HEK293T (cell line): Measurements from ENCODE around the gene MTERF4.

Source experiments
- CTCF ChIA-PET: fragments of 350-600 bp; formaldehyde crosslinking; extraction: SDS; loops from one replicate; lab custom pipeline; 2021; ENCODE audit warnings: antibody characterized with exemption, inconsistent platforms; lab: Yijun Ruan, JAX
- POLR2A ChIA-PET: fragments of 350-600 bp; formaldehyde crosslinking; extraction: SDS; loops from one replicate; lab custom pipeline; 2020; ENCODE audit warnings: antibody characterized with exemption, inconsistent platforms; lab: Yijun Ruan, JAX
- DNase-seq: peaks from one replicate; pipeline ENCODE4 v3.0.0; 2012; ENCODE audit warnings: mixed read lengths; ENCODE audit errors: extremely low spot score
- ARNT ChIP-seq: fragments of 450-650 bp; IDR thresholded peaks from 2 replicates; pipeline ENCODE4 v1.6.1; 2017; ENCODE audit warnings: mild to moderate bottlenecking
- BHLHE40 ChIP-seq: fragments of 450-650 bp; IDR thresholded peaks from 2 replicates; pipeline ENCODE4 v1.6.1; 2016; ENCODE audit warnings: mild to moderate bottlenecking, moderate library complexity, borderline replicate concordance
- CTBP1 ChIP-seq: fragments of 450-650 bp; IDR thresholded peaks from 2 replicates; pipeline ENCODE4 v1.6.1; 2016; ENCODE audit warnings: borderline replicate concordance
- ELF4 ChIP-seq: fragments of 450-650 bp; IDR thresholded peaks from 2 replicates; pipeline ENCODE4 v1.6.1; 2017; ENCODE audit warnings: antibody characterized with exemption
- FOXA1 ChIP-seq: fragments of 450-650 bp; IDR thresholded peaks from 2 replicates; pipeline ENCODE4 v1.6.1; 2016; ENCODE audit warnings: mild to moderate bottlenecking
- FOXK2 ChIP-seq: fragments of 450-650 bp; IDR thresholded peaks from 2 replicates; pipeline ENCODE4 v1.6.1; 2016; ENCODE audit warnings: mild to moderate bottlenecking
- FOXM1 ChIP-seq: fragments of 450-650 bp; IDR thresholded peaks from 2 replicates; pipeline ENCODE4 v1.6.1; 2017; ENCODE audit warnings: mild to moderate bottlenecking, borderline replicate concordance
- HDGF ChIP-seq: fragments of 450-650 bp; IDR thresholded peaks from 2 replicates; pipeline ENCODE4 v1.6.1; 2017; ENCODE audit warnings: antibody characterized with exemption, borderline replicate concordance
- L3MBTL2 ChIP-seq: fragments of 450-650 bp; conservative IDR thresholded peaks from 2 replicates; pipeline ENCODE4 v1.6.1; 2016; ENCODE audit warnings: mild to moderate bottlenecking
- LEF1 ChIP-seq: fragments of 450-650 bp; IDR thresholded peaks from 2 replicates; pipeline ENCODE4 v1.6.1; 2017; ENCODE audit warnings: mild to moderate bottlenecking, borderline replicate concordance
- NFRKB ChIP-seq: fragments of 450-650 bp; IDR thresholded peaks from 2 replicates; pipeline ENCODE4 v1.6.1; 2016; ENCODE audit warnings: mild to moderate bottlenecking, moderate library complexity
- SP1 ChIP-seq: fragments of 450-650 bp; IDR thresholded peaks from 2 replicates; pipeline ENCODE4 v1.6.1; 2017
- SUZ12 ChIP-seq: fragments of 450-650 bp; IDR thresholded peaks from 2 replicates; pipeline ENCODE4 v1.6.1; 2016; ENCODE audit warnings: mild to moderate bottlenecking
- TARDBP ChIP-seq: fragments of 450-650 bp; IDR thresholded peaks from 2 replicates; pipeline ENCODE4 v1.6.1; 2016
- ZNF384 ChIP-seq: fragments of 450-650 bp; IDR thresholded peaks from 2 replicates; pipeline ENCODE4 v1.6.1; 2016
- TF ChIP-seq, protein P1 (sequence below): fragments of 450-650 bp; IDR thresholded peaks from 2 replicates; pipeline ENCODE4 v1.6.1; 2016

MTERF4 gene

GRCh38 chr2:241081643-241082340 lies 20.3 kb downstream of the MTERF4 start:
- POLR2A ChIA-PET, result no interaction called here
- CTCF ChIA-PET, result no interaction called here
- TF ChIP-seq TARDBP (no peak), HDGF (no peak), CTBP1 (no peak), FOXM1 (no peak), L3MBTL2 (no peak), LEF1 (no peak)
- TF ChIP-seq, protein P1, sequence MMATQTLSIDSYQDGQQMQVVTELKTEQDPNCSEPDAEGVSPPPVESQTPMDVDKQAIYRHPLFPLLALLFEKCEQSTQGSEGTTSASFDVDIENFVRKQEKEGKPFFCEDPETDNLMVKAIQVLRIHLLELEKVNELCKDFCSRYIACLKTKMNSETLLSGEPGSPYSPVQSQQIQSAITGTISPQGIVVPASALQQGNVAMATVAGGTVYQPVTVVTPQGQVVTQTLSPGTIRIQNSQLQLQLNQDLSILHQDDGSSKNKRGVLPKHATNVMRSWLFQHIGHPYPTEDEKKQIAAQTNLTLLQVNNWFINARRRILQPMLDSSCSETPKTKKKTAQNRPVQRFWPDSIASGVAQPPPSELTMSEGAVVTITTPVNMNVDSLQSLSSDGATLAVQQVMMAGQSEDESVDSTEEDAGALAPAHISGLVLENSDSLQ, result no peak
- no peak for DNase-seq

DNA sequence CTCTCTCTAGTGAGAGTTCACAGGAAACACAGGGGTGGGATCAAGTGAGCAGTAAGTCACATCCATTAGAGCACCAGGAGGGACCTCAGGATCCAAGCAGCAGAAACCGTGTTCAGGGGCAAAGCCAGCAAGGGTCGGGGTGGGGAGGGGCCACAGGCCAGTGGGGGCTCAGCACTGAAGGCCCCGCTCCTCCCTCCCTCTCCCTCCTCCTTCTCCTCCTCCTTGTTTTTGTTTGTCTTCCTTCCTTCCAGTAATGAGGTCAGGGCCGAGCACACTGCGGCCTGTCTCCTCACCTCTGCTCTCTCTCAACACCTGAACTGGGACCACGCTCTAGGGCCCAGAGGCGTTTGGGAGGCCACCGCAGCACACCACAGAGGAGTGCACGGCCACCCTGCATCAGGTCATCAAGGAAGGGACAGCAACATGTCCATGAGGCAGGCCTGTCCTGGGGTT lies 20.9 kb downstream of the MTERF4 start:
- TF ChIP-seq SP1 (no peak), L3MBTL2 (no peak), FOXK2 (no peak), ARNT (no peak), FOXA1 (no peak), NFRKB (no peak), HDGF (no peak)
- TF ChIP-seq, protein P1, result no peak
- DNase-seq, result no peak
- POLR2A ChIA-PET, result no interaction called here
- CTCF ChIA-PET, result no interaction called here

- DNase-seq, result no peak
- ChIA-PET POLR2A (no interaction called here), CTCF (no interaction called here)
- TF ChIP-seq L3MBTL2, result no peak
- TF ChIP-seq SUZ12, result no peak
- no peak for TF ChIP-seq SP1
- TF ChIP-seq NFRKB, result no peak
- no peak for TF ChIP-seq ELF4
- no peak for TF ChIP-seq ARNT
- TF ChIP-seq TARDBP, result no peak
- no peak for TF ChIP-seq FOXK2
- TF ChIP-seq FOXA1, result no peak
- no peak for TF ChIP-seq CTBP1
- TF ChIP-seq BHLHE40, result no peak
- TF ChIP-seq LEF1, result no peak
- no peak for TF ChIP-seq HDGF
- TF ChIP-seq, protein P1, result no peak
- no peak for TF ChIP-seq FOXM1
- no peak for TF ChIP-seq ZNF384
Observed at GRCh38 chr2:241080405-241081189, 21.5 kb downstream of the MTERF4 start.

DNA sequence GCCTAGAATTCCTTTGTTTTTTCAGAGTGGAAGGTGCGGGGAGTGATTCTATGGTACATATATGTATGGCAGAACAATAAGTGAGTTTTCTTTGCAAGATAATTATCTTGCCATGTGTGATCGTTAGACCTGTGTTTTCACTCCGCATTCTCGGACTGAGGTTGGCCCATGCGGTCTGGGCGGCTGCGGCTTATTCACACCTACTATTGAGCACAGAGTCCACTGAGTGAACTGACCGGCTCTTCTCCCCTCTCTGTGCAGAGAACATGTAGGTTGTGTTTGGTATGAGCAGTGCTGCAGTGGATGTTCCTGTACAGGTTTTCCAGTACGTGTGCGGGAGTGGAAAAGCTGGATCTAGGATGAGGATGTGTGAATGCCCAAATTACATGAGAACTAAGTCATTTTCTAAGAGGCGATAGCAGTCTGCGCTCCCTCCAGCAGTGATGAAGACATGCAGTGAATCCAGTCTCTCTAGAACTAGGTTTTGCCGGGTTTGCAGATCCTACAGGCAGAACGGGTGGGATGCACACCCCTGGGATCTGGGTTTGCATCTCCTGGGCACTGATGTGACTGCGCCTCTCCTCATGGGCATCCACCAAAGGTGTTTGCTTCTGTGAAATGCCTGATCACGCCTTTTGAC lies 27.1 kb downstream of the MTERF4 start:
- POLR2A ChIA-PET, result no interaction called here
- TF ChIP-seq CTBP1, result no peak
- no peak for DNase-seq
- CTCF ChIA-PET, result no interaction called here

GRCh38 chr2:241074065-241074818 lies 27.8 kb downstream of the MTERF4 start:
- POLR2A ChIA-PET, result no interaction called here
- DNase-seq, result no peak
- CTCF ChIA-PET, result no interaction called here
- TF ChIP-seq BHLHE40 (no peak), NFRKB (no peak), CTBP1 (no peak), LEF1 (no peak), HDGF (no peak), ZNF384 (no peak)
